RWPE1 (cell line): ENCODE results near the gene CENPA.
"Not testable (repeated sequence)": the region's sequence is repeated elsewhere in the genome, so short reads cannot be mapped to it uniquely, and the experiment has no call there.

Experiments used
- CTCF ChIA-PET: fragments of 350-600 bp; sonication (Branson Sonifier 250); formaldehyde crosslinking; extraction: SDS; loops from one replicate; lab custom pipeline; 2021; lab: Yijun Ruan, JAX
- POLR2A ChIA-PET: fragments of 400-600 bp; formaldehyde crosslinking; extraction: SDS; loops from one replicate; lab custom pipeline; 2020; ENCODE audit warnings: antibody characterized with exemption; ENCODE audit not compliant: low non-redundant PET; lab: Yijun Ruan, JAX
- DNase-seq: peaks from one replicate; pipeline ENCODE4 v3.0.0; 2012; ENCODE audit warnings: low spot score
- H3K27ac ChIP-seq: fragments of 450-650 bp; 2 replicates; pipeline ENCODE4 v1.5.1; 2017
- CTCF ChIP-seq: fragments of 450-650 bp; conservative IDR thresholded peaks from 2 replicates; pipeline ENCODE4 v1.5.1; 2017; ENCODE audit warnings: low read depth, mild to moderate bottlenecking

The CENPA gene

GRCh38 chr2:26742048-26742770 is 43.6 kb upstream of the CENPA start:
- CTCF ChIA-PET, result interaction anchor here (0.7 to 3.4 kb wide), 4 partner anchors 64 to 164 kb away, joined by 3 to 16 read pairs (median 4); no protein-coding TSS in a partner anchor
- H3K27ac ChIP-seq, result no peak overlapping the region
- POLR2A ChIA-PET, result interaction anchor here (0.6 kb wide), 1 partner anchor 126 kb away, joined by 3 read pairs; no protein-coding TSS in a partner anchor
- no peak for DNase-seq
- no peak for TF ChIP-seq CTCF

DNA sequence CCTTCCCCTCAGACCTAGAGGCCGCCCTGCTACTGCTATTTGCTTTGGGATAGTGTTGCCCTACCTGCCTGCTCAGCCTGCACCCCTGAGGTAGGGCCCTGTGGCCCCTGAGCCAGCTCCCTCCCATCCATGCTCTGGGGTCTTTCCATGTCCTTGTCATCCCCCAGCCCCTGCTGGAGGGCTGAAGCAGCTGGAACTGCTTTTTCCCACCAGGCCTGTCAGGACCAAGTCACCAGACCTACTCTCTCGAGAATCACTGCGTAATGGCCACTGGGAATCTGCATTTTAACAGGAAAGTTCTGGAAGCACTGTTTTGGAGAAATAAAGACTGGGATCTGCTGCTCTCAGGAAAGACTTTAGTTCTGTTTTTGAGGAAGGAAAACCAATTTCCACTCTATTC is 42.0 kb upstream of the CENPA start:
- no peak overlapping the region for H3K27ac ChIP-seq
- no peak for DNase-seq
- CTCF ChIA-PET, result interaction anchor here (0.5 to 3.4 kb wide), 4 partner anchors 138 to 165 kb away, joined by 4 to 16 read pairs (median 6); no protein-coding TSS in a partner anchor
- no peak for TF ChIP-seq CTCF
- POLR2A ChIA-PET, result no interaction called here

- ChIA-PET CTCF (interaction anchor here (0.6 to 2.4 kb wide), 9 partner anchors 13 to 183 kb away, joined by 3 to 64 read pairs (median 4); partner anchors contain the start of gene CIB4), POLR2A (interaction anchor here (0.6 kb wide), 1 partner anchor 28 kb away, joined by 6 read pairs; no protein-coding TSS in a partner anchor)
- TF ChIP-seq CTCF, result no peak
- DNase-seq, result no peak
- no peak overlapping the region for H3K27ac ChIP-seq
Observed at GRCh38 chr2:26744953-26745352, 40.9 kb upstream of the CENPA start.

- no peak overlapping the region for H3K27ac ChIP-seq
- TF ChIP-seq CTCF, result peak; percentile 92
- ChIA-PET POLR2A (no interaction called here), CTCF (interaction anchor here (0.6 to 2.4 kb wide), 17 partner anchors 14 to 362 kb away, joined by 3 to 64 read pairs (median 4); partner anchors contain the start of gene CIB4)
- peak; percentile 66 for DNase-seq
Observed at GRCh38 chr2:26745609-26746327, 40.1 kb upstream of the CENPA start.

DNA sequence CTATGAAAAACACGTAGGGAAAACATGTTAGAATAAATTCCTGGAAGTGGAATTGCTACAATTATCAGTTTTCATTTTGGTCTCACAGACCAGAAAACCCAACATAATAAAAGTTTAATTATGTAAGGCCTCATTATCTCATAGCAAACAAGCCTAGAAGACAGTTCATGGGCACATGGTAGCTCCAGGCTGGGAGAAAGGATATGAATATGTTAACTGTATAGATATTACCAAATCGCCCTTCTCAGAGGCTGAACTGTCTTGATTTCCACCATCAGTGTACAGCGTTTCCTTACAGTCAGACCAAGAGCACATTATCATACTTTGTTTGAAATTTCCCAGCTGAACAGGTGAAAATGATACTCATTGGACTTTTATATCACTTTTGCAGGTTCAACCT is 38.9 kb upstream of the CENPA start:
- H3K27ac ChIP-seq, result no peak overlapping the region
- DNase-seq, result no peak
- POLR2A ChIA-PET, result no interaction called here
- CTCF ChIA-PET, result interaction anchor here (1.1 to 1.7 kb wide), 2 partner anchors 157 to 169 kb away, joined by 3 to 10 read pairs; no protein-coding TSS in a partner anchor
- no peak for TF ChIP-seq CTCF

GRCh38 chr2:26749787-26750420 is 36.0 kb upstream of the CENPA start:
- POLR2A ChIA-PET, CTCF ChIA-PET, DNase-seq, H3K27ac ChIP-seq: not testable (repeated sequence)

DNA sequence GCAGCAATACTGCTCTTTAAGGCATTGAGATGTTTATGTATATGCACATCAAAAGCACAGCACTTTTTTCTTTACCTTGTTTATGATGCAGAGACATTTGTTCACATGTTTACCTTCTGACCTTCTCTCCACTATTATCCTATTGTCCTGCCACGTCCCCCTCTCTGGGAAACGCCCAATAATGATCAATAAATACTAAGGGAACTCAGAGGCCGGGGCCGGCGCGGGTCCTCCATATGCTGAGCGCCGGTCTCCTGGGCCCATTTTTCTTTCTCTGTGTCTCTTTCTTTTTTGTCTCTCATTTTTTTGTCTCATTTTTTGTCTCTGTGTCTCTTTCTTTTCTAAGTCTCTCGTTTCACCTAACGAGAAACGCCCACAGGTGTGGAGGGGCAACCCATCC is 35.4 kb upstream of the CENPA start:
- H3K27ac ChIP-seq, POLR2A ChIA-PET, CTCF ChIA-PET: not testable (repeated sequence)

More for the DNA sequence above, 35.4 kb upstream of the CENPA start:
- not testable (repeated sequence) for DNase-seq
